MM.1S (cell line): Measurements from ENCODE around the gene HEXIM1.

Source experiments
- EZH2 ChIP-seq: fragments of 300-600 bp; sonication (generic); optimal IDR thresholded peaks from 2 replicates; pipeline ENCODE3; 2017; ENCODE audit warnings: low read depth, mild to moderate bottlenecking, antibody characterized with exemption, low read length, mixed read lengths
- EZH2phosphoT487 ChIP-seq: fragments of 300-600 bp; sonication (generic); IDR thresholded peaks from 2 replicates; pipeline ENCODE4 v1.6.1; 2018; ENCODE audit warnings: antibody characterized with exemption, low read length
- TF ChIP-seq, protein P1 (sequence below): fragments of 300-600 bp; sonication (generic); IDR thresholded peaks from 2 replicates; pipeline ENCODE4 v1.5.1; 2016; ENCODE audit warnings: antibody characterized with exemption, low read length, mixed read lengths

DNA sequence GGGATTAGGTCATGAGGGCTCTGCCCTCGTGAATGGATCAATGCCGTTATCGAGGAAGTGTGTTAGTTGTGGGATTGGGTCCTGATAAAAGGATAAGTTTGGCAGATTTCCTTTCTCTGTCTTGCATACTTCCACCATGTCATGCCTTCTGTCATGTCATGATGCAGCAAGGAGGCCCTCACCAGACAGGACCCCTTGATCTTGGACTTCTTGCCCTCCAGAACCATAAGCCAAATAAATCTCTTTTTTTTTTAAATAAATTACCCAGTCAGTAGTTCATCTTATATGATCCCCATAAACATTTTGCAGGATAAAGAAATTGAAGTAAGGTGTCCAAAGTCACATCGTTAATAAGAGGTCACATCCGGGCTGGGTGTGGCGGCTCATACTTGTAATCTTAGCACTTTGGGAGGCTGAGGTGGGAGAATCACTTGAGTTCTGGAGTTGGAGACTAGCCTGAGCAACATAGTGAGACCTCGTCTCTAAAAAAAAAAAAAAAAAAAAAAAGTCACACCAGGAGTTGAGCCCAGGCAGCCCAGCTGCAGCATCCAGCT, 38.6 kb downstream of the HEXIM1 start:
- TF ChIP-seq, protein P1, sequence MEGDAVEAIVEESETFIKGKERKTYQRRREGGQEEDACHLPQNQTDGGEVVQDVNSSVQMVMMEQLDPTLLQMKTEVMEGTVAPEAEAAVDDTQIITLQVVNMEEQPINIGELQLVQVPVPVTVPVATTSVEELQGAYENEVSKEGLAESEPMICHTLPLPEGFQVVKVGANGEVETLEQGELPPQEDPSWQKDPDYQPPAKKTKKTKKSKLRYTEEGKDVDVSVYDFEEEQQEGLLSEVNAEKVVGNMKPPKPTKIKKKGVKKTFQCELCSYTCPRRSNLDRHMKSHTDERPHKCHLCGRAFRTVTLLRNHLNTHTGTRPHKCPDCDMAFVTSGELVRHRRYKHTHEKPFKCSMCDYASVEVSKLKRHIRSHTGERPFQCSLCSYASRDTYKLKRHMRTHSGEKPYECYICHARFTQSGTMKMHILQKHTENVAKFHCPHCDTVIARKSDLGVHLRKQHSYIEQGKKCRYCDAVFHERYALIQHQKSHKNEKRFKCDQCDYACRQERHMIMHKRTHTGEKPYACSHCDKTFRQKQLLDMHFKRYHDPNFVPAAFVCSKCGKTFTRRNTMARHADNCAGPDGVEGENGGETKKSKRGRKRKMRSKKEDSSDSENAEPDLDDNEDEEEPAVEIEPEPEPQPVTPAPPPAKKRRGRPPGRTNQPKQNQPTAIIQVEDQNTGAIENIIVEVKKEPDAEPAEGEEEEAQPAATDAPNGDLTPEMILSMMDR = no peak
- TF ChIP-seq EZH2 (no peak), EZH2phosphoT487 (no peak)
